Measurements from ENCODE around the gene PTPRR.

Gene PTPRR

DNA sequence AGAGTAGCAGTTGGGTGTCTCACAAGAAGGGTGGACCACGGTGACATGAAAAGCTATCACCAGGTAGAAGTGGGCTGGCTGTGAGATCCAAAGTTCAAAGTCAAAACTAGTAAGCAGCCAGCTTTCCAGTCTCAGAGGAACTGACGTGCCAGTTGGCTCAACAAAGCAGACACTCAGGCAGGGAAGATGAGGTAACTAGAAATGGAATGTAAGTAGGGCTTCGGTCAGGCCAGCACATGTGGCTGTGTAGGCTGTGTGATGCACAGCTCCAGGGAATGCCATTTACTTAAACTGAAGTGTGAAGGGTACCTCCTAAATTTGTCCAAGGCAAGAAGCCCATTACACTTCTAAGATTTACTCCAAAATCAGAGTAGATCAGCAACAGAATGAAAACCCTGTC lies 43.6 kb downstream of the PTPRR start:
- H3K4me3 Mint-ChIP-seq: no peak overlapping the region
- no peak overlapping the region for H3K27ac Mint-ChIP-seq
- H3K27me3 Mint-ChIP-seq: no peaks in the 10 kb centered on the region
- H3K4me1 Mint-ChIP-seq (ENCODE audit: low read depth): no peaks in the 10 kb centered on the region
- H3K36me3 Mint-ChIP-seq (ENCODE audit: low read depth): no peaks in the 10 kb centered on the region
- peaks cover 10% of the 10 kb centered on the region for H3K9me3 Mint-ChIP-seq

DNA sequence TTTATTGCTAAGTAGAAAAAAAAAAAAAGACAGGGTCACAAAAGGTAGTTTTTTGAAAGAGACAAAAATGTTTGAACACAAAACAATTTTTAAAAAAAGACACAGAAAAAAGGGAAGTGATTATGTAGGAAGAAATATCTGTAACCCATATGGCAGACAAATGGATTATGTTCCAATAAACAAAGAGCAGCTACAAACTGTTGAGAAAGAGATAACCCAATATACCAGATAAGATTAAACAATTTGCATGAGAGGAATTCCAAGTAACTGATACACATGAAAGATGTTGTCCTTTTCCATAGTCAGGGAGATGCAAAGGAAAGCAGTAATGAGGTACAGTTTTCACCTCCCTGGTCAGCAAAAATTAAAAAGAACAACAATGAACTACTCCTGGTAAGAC lies 44.9 kb downstream of the PTPRR start:
- Mint-ChIP-seq H3K9me3 (peaks cover 10% of the 10 kb centered on the region), H3K27me3 (no peaks in the 10 kb centered on the region)

DNA sequence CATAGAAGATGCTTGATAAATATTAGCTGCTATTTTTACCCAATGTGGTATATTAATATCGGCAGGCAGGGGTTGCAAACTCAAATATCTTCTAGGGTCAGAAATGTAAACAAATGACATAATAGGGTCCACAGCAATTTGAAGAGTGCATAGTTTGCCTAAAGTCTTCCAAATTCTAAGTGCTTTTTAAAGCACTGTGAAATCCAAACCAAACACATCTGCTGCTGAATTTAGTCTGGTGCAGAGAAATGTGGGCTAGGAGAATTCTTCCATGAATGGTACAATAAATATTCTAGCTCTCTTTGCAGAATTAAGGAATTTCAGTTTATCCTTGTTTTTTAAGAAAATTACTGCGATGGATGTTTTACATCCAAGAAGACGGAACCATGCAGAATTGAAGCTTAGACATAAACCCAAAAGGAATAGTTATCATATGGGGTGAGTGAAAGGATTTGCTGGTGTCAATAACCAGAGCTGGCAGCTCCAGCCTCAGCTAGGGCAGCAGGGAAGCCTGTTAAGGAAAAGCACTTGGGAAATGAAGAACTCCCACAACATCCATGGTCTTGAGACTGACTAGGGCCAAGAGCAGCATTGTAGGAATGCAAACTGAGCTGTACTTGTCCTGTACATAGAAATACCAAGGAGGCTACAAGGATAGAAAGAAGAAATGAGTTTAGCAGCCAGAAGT lies 65.5 kb downstream of the PTPRR start:
- Mint-ChIP-seq H3K27ac (no peak overlapping the region), H3K9me3 (no peaks in the 10 kb centered on the region), H3K4me3 (no peak overlapping the region), H3K27me3 (no peaks in the 10 kb centered on the region), H3K4me1 (ENCODE audit: low read depth) (no peaks in the 10 kb centered on the region), H3K36me3 (ENCODE audit: low read depth) (no peaks in the 10 kb centered on the region)

More for the DNA sequence above, 44.9 kb downstream of the PTPRR start:
- H3K4me3 Mint-ChIP-seq: no peak overlapping the region
- H3K36me3 Mint-ChIP-seq (ENCODE audit: low read depth): no peaks in the 10 kb centered on the region
- no peaks in the 10 kb centered on the region for H3K4me1 Mint-ChIP-seq (ENCODE audit: low read depth)
- no peak overlapping the region for H3K27ac Mint-ChIP-seq

DNA sequence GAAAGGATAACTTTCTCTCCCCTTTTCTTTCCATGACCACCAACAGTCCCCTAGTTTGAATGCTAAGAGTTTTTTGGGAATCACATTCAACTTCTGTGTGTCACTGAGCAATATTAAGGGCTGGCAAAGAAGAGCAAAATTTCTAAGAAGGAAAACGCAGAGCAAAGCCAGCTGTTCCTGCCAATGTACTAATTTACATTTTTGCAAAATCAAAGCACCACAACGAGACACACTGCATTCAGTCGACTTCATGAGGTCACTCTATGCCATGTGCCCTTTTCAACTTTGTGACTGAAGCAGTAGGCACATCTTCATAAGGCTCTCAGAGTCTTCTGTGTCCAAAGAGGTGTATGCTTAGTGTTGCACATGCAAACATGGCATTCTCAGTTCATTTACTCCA lies 66.4 kb downstream of the PTPRR start:
- no peaks in the 10 kb centered on the region for H3K4me1 Mint-ChIP-seq (ENCODE audit: low read depth)
- H3K27me3 Mint-ChIP-seq: no peaks in the 10 kb centered on the region
- no peak overlapping the region for H3K27ac Mint-ChIP-seq
- no peak overlapping the region for H3K4me3 Mint-ChIP-seq
- no peaks in the 10 kb centered on the region for H3K9me3 Mint-ChIP-seq
- H3K36me3 Mint-ChIP-seq (ENCODE audit: low read depth): no peaks in the 10 kb centered on the region

DNA sequence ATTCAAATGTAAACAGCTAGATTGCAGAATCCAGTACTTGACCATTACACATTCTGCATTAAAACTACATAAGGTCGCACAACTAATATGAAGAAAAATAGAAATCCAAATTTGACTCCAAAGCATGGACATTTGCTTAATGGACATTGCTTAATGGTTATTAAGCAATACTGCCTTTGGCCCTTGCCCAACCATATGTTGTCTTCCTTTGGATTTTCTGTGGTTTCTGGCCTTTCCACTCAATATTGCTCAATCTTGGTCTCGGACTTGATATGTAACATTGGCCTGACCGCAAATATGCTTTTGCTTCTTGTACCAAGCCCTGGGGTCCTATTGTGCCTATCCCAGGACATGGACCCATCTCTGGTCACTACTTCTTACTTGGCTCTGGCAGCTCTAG lies 67.2 kb downstream of the PTPRR start:
- Mint-ChIP-seq H3K4me1 (ENCODE audit: low read depth) (no peaks in the 10 kb centered on the region), H3K9me3 (no peaks in the 10 kb centered on the region), H3K27me3 (no peaks in the 10 kb centered on the region), H3K27ac (no peak overlapping the region), H3K36me3 (ENCODE audit: low read depth) (no peaks in the 10 kb centered on the region), H3K4me3 (no peak overlapping the region)

DNA sequence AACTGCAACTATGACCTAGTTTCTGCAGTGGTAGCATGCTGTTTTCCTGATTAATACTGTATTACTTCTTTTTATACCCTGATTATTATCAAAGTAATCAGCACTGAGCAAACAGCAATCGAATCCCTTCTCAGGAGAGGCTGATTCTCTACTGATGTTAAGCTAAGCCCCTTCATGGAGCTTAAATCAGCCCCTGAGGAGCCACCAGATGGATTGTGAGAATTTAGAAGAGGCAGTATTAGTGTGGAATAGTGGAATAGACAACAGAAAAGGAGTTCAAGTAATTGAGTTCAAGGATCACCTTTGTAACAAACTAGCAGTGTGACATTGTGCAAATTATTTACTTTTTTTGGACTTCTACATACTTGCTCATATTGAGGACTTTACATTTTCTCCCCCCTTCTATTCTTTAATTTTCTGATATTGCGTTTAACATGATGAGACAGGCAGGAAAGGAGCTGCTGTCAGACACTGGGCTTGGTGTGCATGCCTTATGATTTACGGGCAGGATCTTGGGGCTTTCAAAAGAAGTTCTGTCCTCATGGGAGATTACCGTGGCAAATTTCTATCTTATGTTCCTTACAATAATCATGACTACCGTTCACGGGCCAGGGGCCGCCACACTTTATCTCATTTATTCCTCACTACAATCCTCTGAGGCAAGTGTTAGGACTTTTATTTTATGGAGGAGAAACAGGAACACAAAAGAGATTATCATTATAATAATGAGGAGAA lies 68.0 kb downstream of the PTPRR start:
- H3K36me3 Mint-ChIP-seq (ENCODE audit: low read depth): no peaks in the 10 kb centered on the region
- H3K4me1 Mint-ChIP-seq (ENCODE audit: low read depth): no peaks in the 10 kb centered on the region
- no peaks in the 10 kb centered on the region for H3K9me3 Mint-ChIP-seq
- no peak overlapping the region for H3K27ac Mint-ChIP-seq
- H3K27me3 Mint-ChIP-seq: no peaks in the 10 kb centered on the region
- no peak overlapping the region for H3K4me3 Mint-ChIP-seq

DNA sequence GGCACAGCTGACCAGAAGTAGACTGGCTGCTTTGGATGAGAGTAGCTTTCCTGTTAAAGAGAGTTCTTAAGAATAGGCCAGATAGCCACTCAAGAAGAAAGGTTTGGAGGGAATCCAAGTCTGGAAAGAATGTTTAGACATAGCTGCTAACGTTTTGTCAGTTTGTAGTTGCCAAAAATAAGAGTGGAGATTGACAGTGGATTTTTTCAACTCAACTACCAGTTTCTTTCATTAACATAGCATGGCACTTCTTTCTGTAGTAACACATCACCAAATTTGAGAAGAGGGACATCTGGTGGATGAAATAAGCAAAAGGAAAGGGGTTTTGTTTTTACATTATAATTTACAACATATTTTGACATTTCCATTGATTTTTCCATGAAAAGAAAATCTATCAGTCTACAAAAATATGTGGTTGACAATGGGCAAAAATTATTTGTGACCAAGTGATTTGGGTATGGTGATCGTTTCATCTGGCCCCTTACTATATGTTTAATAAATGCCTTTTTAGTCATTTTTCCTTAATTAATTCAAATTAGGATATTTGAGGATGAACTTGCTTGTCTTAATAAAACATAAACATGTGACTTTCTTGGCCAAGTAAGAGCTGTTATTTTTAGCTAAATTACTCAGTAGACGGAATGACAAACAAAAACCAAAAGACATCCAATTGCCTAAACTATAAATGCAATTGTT lies 71.1 kb downstream of the PTPRR start:
- H3K36me3 Mint-ChIP-seq (ENCODE audit: low read depth): no peaks in the 10 kb centered on the region
- H3K4me1 Mint-ChIP-seq (ENCODE audit: low read depth): no peaks in the 10 kb centered on the region
- no peaks in the 10 kb centered on the region for H3K27me3 Mint-ChIP-seq
- no peak overlapping the region for H3K27ac Mint-ChIP-seq
- no peak overlapping the region for H3K4me3 Mint-ChIP-seq
- no peaks in the 10 kb centered on the region for H3K9me3 Mint-ChIP-seq

DNA sequence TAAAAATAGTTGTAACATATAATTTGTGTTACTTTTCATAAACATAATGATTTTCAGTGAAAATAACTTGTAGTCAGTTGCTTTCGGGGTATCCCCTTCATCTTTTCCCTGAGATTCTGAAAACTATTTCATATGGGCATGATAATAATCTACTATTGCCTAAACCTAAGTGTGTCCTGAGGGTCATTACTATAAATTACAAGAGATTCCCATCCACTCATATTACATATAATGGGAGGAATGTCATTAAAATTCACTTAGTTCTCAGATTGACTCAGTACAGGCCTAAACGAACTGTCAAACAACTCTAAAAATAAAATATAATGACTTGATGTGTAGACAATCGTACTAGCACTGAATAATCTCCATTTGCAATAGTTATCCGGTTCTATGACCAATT lies 72.7 kb downstream of the PTPRR start:
- no peak overlapping the region for H3K27ac Mint-ChIP-seq
- H3K4me1 Mint-ChIP-seq (ENCODE audit: low read depth): no peaks in the 10 kb centered on the region
- no peak overlapping the region for H3K4me3 Mint-ChIP-seq
- H3K36me3 Mint-ChIP-seq (ENCODE audit: low read depth): no peaks in the 10 kb centered on the region
- H3K27me3 Mint-ChIP-seq: no peaks in the 10 kb centered on the region
- H3K9me3 Mint-ChIP-seq: no peaks in the 10 kb centered on the region

DNA sequence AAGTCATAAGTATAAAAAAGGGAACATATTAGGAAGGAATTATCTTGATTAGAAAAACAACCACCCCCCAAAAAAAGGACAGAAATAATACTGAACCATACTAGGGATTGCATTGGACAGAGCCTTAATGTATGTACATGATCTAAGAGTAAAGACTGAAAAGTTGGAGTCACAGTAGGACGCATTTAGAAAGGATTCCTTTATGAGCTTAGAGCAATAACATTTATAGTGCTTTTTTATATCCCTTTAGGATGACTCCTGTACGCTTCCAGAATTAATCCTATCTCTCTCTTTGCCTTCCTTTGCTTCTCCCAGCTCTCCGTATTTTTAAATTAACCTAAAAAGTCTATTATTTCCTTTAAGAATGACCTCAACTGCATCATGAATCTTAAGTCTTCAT lies 75.3 kb downstream of the PTPRR start:
- H3K4me1 Mint-ChIP-seq (ENCODE audit: low read depth): no peaks in the 10 kb centered on the region
- no peak overlapping the region for H3K27ac Mint-ChIP-seq
- H3K9me3 Mint-ChIP-seq: no peaks in the 10 kb centered on the region
- H3K27me3 Mint-ChIP-seq: no peaks in the 10 kb centered on the region
- no peaks in the 10 kb centered on the region for H3K36me3 Mint-ChIP-seq (ENCODE audit: low read depth)
- no peak overlapping the region for H3K4me3 Mint-ChIP-seq

DNA sequence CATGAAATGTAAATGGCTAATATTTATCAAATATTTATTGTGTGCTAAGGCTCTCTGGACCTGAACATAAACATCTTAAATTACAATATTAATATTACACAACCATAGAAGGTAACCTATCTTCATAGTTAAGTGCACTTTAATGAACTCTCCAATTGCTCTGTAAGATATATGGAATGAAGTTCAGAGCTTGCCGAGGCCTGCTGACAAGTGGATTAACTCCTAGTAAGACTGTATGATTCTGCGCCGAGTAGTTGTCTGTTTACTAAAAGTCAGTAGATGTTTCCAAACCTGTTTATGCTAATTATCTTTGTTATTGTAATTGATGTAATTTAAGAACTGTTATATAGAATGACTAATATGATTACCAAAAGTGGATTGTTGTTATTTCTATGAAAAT lies 77.2 kb downstream of the PTPRR start:
- H3K36me3 Mint-ChIP-seq (ENCODE audit: low read depth): no peaks in the 10 kb centered on the region
- no peak overlapping the region for H3K4me3 Mint-ChIP-seq
- H3K4me1 Mint-ChIP-seq (ENCODE audit: low read depth): no peaks in the 10 kb centered on the region
- no peaks in the 10 kb centered on the region for H3K27me3 Mint-ChIP-seq
- H3K27ac Mint-ChIP-seq: no peak overlapping the region
- H3K9me3 Mint-ChIP-seq: no peaks in the 10 kb centered on the region

DNA sequence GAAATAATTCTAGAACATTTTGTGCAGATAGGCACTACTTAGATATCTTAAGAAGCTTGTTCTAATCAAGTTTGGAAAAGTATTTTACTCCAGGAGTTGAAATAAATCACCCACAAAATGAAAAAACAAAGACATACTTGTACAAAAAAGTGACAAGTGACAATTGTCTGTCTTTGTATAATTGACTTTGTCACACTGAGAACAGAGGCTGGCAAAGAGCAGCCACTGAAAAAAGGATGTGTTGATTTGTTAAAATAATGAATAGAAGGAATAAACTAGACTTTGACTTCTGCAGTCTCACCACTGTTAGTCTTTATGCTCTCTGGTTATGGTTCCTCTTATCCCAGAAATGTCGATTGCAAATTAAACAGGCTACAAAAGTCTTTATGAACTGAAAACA lies 77.6 kb downstream of the PTPRR start:
- no peaks in the 10 kb centered on the region for H3K27me3 Mint-ChIP-seq

DNA sequence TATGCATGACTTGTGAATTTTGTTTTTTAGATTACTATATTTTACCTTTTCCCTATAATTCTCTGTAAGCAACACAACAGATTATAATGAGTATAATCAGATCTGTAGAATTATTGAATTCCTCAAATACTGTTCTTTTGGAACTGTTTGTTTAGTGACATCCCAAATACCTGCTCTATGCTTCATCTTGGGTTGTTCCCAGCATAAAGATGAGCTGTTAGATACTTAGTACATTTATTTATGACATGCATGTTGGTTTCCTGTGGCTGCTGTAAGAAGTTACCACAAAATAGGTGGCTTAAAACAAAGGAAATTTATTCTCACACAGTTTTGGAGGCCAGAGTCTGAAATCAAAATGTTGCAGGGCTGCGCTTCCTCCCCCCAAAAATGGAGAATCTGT lies 78.4 kb downstream of the PTPRR start:
- no peaks in the 10 kb centered on the region for H3K4me1 Mint-ChIP-seq (ENCODE audit: low read depth)
- no peak overlapping the region for H3K27ac Mint-ChIP-seq
- H3K36me3 Mint-ChIP-seq (ENCODE audit: low read depth): no peaks in the 10 kb centered on the region
- H3K9me3 Mint-ChIP-seq: no peaks in the 10 kb centered on the region
- H3K27me3 Mint-ChIP-seq: no peaks in the 10 kb centered on the region
- no peak overlapping the region for H3K4me3 Mint-ChIP-seq

More for the DNA sequence above, 77.6 kb downstream of the PTPRR start:
- no peaks in the 10 kb centered on the region for H3K36me3 Mint-ChIP-seq (ENCODE audit: low read depth)
- no peaks in the 10 kb centered on the region for H3K9me3 Mint-ChIP-seq
- H3K27ac Mint-ChIP-seq: no peak overlapping the region
- no peak overlapping the region for H3K4me3 Mint-ChIP-seq
- H3K4me1 Mint-ChIP-seq (ENCODE audit: low read depth): no peaks in the 10 kb centered on the region

DNA sequence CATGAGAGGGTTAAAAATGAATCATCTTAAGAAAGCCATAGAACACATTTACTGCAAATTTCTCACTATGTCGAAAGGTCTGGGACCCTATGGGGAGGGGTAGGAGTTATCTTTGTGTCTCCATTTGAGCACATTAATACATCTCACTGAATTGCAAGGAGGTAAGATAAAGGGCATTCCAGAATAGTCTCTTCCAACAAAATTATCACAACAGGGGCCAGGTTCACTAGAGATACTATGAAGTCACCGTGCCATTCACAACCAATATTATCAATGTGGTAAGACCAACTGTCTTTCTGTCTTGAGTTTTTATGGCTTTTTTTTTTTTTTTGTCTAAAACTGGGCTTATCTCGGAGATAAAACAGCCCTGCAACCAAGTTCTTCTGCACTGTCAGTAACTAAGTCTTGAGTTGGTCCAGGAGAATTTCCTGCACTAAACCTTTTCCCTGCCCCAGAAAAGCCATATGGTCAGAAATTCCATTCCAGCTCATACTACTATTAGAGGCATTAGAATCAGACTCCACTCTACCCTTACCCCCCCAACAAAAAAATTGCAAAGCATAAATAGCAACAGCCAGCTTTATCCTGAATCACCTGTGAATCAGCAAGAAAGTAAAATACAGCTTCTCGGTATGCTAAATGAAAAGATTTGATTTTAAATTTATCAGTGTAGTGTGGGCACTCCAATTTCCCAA lies 79.7 kb downstream of the PTPRR start:
- no peaks in the 10 kb centered on the region for H3K27me3 Mint-ChIP-seq
- no peak overlapping the region for H3K27ac Mint-ChIP-seq
- H3K36me3 Mint-ChIP-seq (ENCODE audit: low read depth): no peaks in the 10 kb centered on the region
- H3K4me1 Mint-ChIP-seq (ENCODE audit: low read depth): no peaks in the 10 kb centered on the region
- H3K9me3 Mint-ChIP-seq: no peaks in the 10 kb centered on the region
- no peak overlapping the region for H3K4me3 Mint-ChIP-seq

DNA sequence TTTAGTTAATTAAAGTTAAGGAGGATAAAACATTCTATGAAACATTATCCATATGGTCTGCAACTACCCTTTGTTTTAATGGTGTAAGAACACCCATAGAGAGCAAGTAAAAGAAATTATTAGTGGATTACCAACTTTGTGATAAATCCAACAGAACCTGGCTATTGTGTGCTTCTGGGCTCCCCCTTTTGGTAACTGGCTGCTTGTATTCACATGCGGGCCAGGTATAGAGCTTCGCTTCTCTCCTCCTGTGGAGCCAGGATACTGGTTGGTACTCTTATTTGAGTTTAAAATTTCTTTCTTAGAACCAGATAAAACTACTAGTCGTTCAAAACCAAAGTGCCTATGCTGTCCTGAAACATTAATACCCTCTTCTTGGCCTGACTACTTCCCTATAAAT lies 81.0 kb downstream of the PTPRR start:
- H3K9me3 Mint-ChIP-seq: no peaks in the 10 kb centered on the region
- H3K27me3 Mint-ChIP-seq: no peaks in the 10 kb centered on the region
- H3K36me3 Mint-ChIP-seq (ENCODE audit: low read depth): no peaks in the 10 kb centered on the region
- H3K4me3 Mint-ChIP-seq: no peak overlapping the region
- H3K27ac Mint-ChIP-seq: no peak overlapping the region
- H3K4me1 Mint-ChIP-seq (ENCODE audit: low read depth): no peaks in the 10 kb centered on the region

DNA sequence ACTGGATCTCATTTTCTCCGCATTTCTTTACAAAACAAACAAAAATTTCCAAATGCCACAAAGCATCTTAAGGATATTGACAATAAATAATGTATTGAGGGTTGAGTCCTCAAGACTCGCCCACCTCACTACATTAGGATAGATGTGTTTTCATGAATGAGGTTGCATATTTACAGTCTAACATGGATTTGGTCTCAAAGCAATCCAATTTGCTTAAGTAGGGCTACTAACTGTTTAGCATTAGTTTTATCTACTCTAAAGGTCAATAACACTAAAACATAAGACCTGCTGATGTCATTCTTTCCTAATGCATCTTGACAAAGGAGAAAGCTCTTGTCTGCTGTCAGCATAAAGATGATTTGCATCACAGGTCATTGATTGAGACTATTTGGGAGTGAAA lies 82.4 kb downstream of the PTPRR start:
- no peaks in the 10 kb centered on the region for H3K36me3 Mint-ChIP-seq (ENCODE audit: low read depth)
- no peak overlapping the region for H3K4me3 Mint-ChIP-seq
- H3K9me3 Mint-ChIP-seq: no peaks in the 10 kb centered on the region
- no peak overlapping the region for H3K27ac Mint-ChIP-seq
- H3K27me3 Mint-ChIP-seq: no peaks in the 10 kb centered on the region
- no peaks in the 10 kb centered on the region for H3K4me1 Mint-ChIP-seq (ENCODE audit: low read depth)
